HL-60/S4 treated with phorbol 12-myristate 13-acetate at 8.2 ng/mL for 4 days and 3 days (cell line): Measurements from ENCODE around the gene TRAPPC2L.

Experiments used
- in situ Hi-C: fragments of 300-500 bp; cut with MboI; formaldehyde crosslinking; loops from 2 replicates; pipeline ENCODE4 v1.15.0; 2022; ENCODE audit warnings: low sequenced_read_pairs

TRAPPC2L gene

GRCh38 chr16:88875703-88876234 is 18.8 kb downstream of the TRAPPC2L start:
- in situ Hi-C loops, result no loop called here

GRCh38 chr16:88876942-88877526 is 20.1 kb downstream of the TRAPPC2L start:
- in situ Hi-C loops, result no loop called here

GRCh38 chr16:88877564-88878289 is 20.8 kb downstream of the TRAPPC2L start:
- in situ Hi-C loops, result no loop called here

GRCh38 chr16:88878356-88878755 is 21.4 kb downstream of the TRAPPC2L start:
- in situ Hi-C loops, result no loop called here

GRCh38 chr16:88878967-88879787 is 22.2 kb downstream of the TRAPPC2L start:
- in situ Hi-C loops, result no loop called here

GRCh38 chr16:88879788-88880055 is 22.8 kb downstream of the TRAPPC2L start:
- in situ Hi-C loops, result no loop called here

GRCh38 chr16:88880226-88881006 is 23.5 kb downstream of the TRAPPC2L start:
- in situ Hi-C loops, result no loop called here

- in situ Hi-C loops, result no loop called here
Observed at GRCh38 chr16:88881007-88881615, 24.2 kb downstream of the TRAPPC2L start.

GRCh38 chr16:88881675-88882357 is 24.9 kb downstream of the TRAPPC2L start:
- in situ Hi-C loops, result no loop called here

- in situ Hi-C loops, result no loop called here
Observed at GRCh38 chr16:88882358-88883030, 25.6 kb downstream of the TRAPPC2L start.

GRCh38 chr16:88883117-88883895 is 26.4 kb downstream of the TRAPPC2L start:
- in situ Hi-C loops, result no loop called here

- in situ Hi-C loops, result no loop called here
Observed at GRCh38 chr16:88883946-88884345, 27.0 kb downstream of the TRAPPC2L start.

- in situ Hi-C loops, result no loop called here
Observed at GRCh38 chr16:88884569-88885271, 27.8 kb downstream of the TRAPPC2L start.

GRCh38 chr16:88885693-88886280 is 28.9 kb downstream of the TRAPPC2L start:
- in situ Hi-C loops, result no loop called here

GRCh38 chr16:88886420-88886844 is 29.5 kb downstream of the TRAPPC2L start:
- in situ Hi-C loops, result no loop called here

GRCh38 chr16:88886845-88887521 is 30.1 kb downstream of the TRAPPC2L start:
- in situ Hi-C loops, result no loop called here

GRCh38 chr16:88888057-88888456 is 31.1 kb downstream of the TRAPPC2L start:
- in situ Hi-C loops, result no loop called here
